DOHH2 (cell line): ENCODE results near the gene MAP7D1.

ENCODE experiments used
- H3F3A ChIP-seq: fragments of 200-600 bp; sonication (generic), shearing (Covaris generic); 2 replicates; pipeline ENCODE4 v1.6.0; 2016; ENCODE audit warnings: antibody characterized with exemption, mild to moderate bottlenecking; ENCODE audit not compliant: control insufficient read depth, insufficient read depth
- H3K27ac ChIP-seq: fragments of 200-600 bp; sonication (generic); 2 replicates; pipeline ENCODE4 v1.5.1; 2014; ENCODE audit warnings: low read depth, mild to moderate bottlenecking, low read length, moderate library complexity
- H3K27me3 ChIP-seq: fragments of 200-600 bp; sonication (generic); 2 replicates; pipeline ENCODE4 v1.6.1; 2014; ENCODE audit warnings: mild to moderate bottlenecking, low read length, mixed read lengths; ENCODE audit not compliant: control insufficient read depth
- H3K36me3 ChIP-seq: fragments of 200-600 bp; sonication (generic); 2 replicates; pipeline ENCODE4 v1.6.1; 2014; ENCODE audit warnings: mild to moderate bottlenecking, low read length, moderate library complexity, mixed read lengths; ENCODE audit not compliant: control insufficient read depth
- H3K4me1 ChIP-seq: fragments of 200-600 bp; sonication (generic); 2 replicates; pipeline ENCODE4 v1.6.1; 2014; ENCODE audit warnings: mild to moderate bottlenecking, low read length, mixed read lengths; ENCODE audit not compliant: control insufficient read depth
- H3K4me2 ChIP-seq: fragments of 200-600 bp; sonication (generic); 2 replicates; pipeline ENCODE4 v1.6.0; 2014; ENCODE audit warnings: mild to moderate bottlenecking, low read length, moderate library complexity
- H3K4me3 ChIP-seq: fragments of 200-600 bp; sonication (generic); 2 replicates; pipeline ENCODE4 v1.5.1; 2014; ENCODE audit warnings: mild to moderate bottlenecking, low read length, mixed read lengths
- H3K79me2 ChIP-seq: fragments of 200-600 bp; sonication (generic); 2 replicates; pipeline ENCODE4 v1.6.1; 2014; ENCODE audit warnings: mild to moderate bottlenecking, low read length, mixed read lengths; ENCODE audit not compliant: control insufficient read depth
- H3K9me2 ChIP-seq: fragments of 200-600 bp; sonication (generic); replicated peaks from 2 replicates; pipeline ENCODE4 v1.6.1; 2014; ENCODE audit warnings: mild to moderate bottlenecking, low read length, mixed read lengths; ENCODE audit not compliant: control insufficient read depth
- H3K9me3 ChIP-seq: fragments of 200-600 bp; sonication (generic); 2 replicates; pipeline ENCODE4 v1.6.1; 2014; ENCODE audit warnings: antibody characterized with exemption, low read length, mixed read lengths; ENCODE audit not compliant: control insufficient read depth, insufficient read depth
- H4K20me1 ChIP-seq: fragments of 200-600 bp; sonication (generic); 2 replicates; pipeline ENCODE4 v1.6.0; 2014; ENCODE audit warnings: low read depth, mild to moderate bottlenecking, antibody characterized with exemption, low read length, moderate library complexity; ENCODE audit not compliant: control insufficient read depth, insufficient read depth
- EZH2phosphoT487 ChIP-seq: fragments of 200-600 bp; sonication (generic); IDR thresholded peaks from 2 replicates; pipeline ENCODE4 v1.6.1; 2017; ENCODE audit warnings: borderline replicate concordance, mild to moderate bottlenecking, antibody characterized with exemption, low read length, moderate library complexity, mixed read lengths
- TF ChIP-seq, protein P1 (sequence below): fragments of 200-600 bp; sonication (generic); IDR thresholded peaks from one replicate; pipeline ENCODE4 v1.5.1; 2014; ENCODE audit warnings: antibody characterized with exemption, mild to moderate bottlenecking, low read depth, low read length; ENCODE audit not compliant: poor library complexity, severe bottlenecking

The MAP7D1 gene

DNA sequence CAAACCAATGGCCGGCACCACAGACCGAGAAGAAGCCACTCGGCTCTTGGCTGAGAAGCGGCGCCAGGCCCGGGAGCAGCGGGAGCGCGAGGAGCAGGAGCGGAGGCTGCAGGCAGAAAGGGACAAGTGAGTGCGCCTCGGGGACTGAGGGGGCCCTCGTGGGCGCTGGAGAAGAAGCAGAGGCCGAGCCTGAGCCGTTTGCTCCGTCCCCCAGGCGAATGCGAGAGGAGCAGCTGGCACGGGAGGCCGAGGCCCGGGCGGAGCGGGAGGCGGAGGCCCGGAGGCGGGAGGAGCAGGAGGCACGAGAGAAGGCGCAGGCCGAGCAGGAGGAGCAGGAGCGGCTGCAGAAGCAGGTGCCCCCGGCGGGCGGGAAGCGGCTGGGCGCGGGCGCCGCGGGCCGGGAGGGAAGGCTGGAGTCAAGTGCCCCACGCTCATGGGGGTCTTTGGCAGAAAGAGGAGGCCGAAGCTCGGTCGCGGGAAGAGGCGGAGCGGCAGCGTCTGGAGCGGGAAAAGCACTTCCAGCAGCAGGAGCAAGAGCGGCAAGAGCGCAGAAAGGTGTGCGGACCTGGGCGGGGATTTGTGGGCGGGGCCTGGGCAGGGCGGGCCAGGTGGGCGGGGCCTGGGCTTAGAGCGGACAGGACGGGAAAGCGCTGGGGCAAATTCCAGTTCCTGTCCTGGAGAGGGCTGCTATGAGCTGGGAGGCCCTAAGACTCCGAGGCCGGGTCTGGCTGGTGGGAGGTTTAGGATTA, 22.7 kb downstream of the MAP7D1 start:
- Histone ChIP-seq H3K27ac (no peak overlapping the region), H3K4me3 (no peak overlapping the region)

DNA sequence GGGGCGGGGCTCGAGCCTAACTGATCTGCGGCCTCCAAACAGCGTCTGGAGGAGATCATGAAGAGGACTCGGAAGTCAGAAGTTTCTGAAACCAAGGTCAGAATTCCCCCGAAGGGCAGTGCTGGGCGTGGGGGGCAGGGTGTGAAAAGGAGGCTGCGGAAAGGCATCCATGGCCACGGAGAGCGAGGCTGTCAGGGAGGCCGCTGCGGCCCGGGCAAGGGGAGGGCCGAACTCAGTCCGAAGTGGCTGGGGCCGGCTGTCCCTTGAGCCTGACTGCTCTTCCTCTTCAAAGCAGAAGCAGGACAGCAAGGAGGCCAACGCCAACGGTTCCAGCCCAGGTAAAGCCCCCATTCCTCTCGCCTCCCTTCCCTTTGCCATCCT, 23.2 kb downstream of the MAP7D1 start:
- TF ChIP-seq EZH2phosphoT487, result no peak
- TF ChIP-seq, protein P1, sequence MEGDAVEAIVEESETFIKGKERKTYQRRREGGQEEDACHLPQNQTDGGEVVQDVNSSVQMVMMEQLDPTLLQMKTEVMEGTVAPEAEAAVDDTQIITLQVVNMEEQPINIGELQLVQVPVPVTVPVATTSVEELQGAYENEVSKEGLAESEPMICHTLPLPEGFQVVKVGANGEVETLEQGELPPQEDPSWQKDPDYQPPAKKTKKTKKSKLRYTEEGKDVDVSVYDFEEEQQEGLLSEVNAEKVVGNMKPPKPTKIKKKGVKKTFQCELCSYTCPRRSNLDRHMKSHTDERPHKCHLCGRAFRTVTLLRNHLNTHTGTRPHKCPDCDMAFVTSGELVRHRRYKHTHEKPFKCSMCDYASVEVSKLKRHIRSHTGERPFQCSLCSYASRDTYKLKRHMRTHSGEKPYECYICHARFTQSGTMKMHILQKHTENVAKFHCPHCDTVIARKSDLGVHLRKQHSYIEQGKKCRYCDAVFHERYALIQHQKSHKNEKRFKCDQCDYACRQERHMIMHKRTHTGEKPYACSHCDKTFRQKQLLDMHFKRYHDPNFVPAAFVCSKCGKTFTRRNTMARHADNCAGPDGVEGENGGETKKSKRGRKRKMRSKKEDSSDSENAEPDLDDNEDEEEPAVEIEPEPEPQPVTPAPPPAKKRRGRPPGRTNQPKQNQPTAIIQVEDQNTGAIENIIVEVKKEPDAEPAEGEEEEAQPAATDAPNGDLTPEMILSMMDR, result no peak
- H3F3A ChIP-seq, result no peaks in the 10 kb centered on the region
- H3K9me3 ChIP-seq, result no peaks in the 10 kb centered on the region
- no peaks in the 10 kb centered on the region for H3K9me2 ChIP-seq
- H3K4me2 ChIP-seq, result no peak overlapping the region
- H3K4me3 ChIP-seq, result no peak overlapping the region
- H3K27ac ChIP-seq, result no peak overlapping the region
- H3K27me3 ChIP-seq, result no peaks in the 10 kb centered on the region
- peaks cover 68% of the 10 kb centered on the region for H3K36me3 ChIP-seq
- no peaks in the 10 kb centered on the region for H3K79me2 ChIP-seq
- peaks cover 8% of the 10 kb centered on the region for H3K4me1 ChIP-seq
- no peaks in the 10 kb centered on the region; the same call in 1 of the 2 replicates for H4K20me1 ChIP-seq

More for the DNA sequence above, 22.7 kb downstream of the MAP7D1 start:
- no peaks in the 10 kb centered on the region for H3K9me3 ChIP-seq
- H3K4me2 ChIP-seq, result no peak overlapping the region
- H3F3A ChIP-seq, result no peaks in the 10 kb centered on the region
- no peaks in the 10 kb centered on the region for H3K79me2 ChIP-seq
- peaks cover 73% of the 10 kb centered on the region for H3K36me3 ChIP-seq
- H3K9me2 ChIP-seq, result no peaks in the 10 kb centered on the region
- no peaks in the 10 kb centered on the region for H3K27me3 ChIP-seq
- no peak for TF ChIP-seq EZH2phosphoT487
- TF ChIP-seq, protein P1, result no peak
- H3K4me1 ChIP-seq, result peaks cover 8% of the 10 kb centered on the region
- no peaks in the 10 kb centered on the region; the same call in 1 of the 2 replicates for H4K20me1 ChIP-seq

DNA sequence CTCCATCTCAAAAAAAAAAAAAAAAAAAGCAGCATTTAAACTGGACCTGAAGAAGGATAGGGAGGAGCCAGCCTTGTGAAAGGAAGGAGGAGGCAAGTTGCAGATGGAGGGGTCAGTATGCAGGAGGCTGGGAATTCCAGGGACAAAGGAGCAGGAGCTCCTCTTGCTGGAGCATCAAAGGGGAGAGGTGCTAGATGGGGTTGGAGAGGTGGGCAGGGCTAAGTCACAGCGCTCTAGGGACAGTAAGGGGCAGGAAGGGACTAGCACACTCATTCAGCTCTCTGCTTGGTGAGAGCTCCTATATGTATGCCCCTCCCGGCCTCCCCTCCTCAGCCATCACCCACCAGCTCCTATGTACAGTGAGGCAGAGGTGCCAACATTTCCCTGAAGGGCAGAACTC, 26.8 kb downstream of the MAP7D1 start:
- Histone ChIP-seq H3K4me2 (no peak overlapping the region), H3F3A (no peaks in the 10 kb centered on the region), H3K9me2 (no peaks in the 10 kb centered on the region), H3K27ac (no peak overlapping the region), H3K4me1 (peaks cover 4% of the 10 kb centered on the region), H3K36me3 (peaks cover 39% of the 10 kb centered on the region), H4K20me1 (no peaks in the 10 kb centered on the region), H3K79me2 (no peaks in the 10 kb centered on the region), H3K4me3 (no peak overlapping the region), H3K9me3 (no peaks in the 10 kb centered on the region), H3K27me3 (no peaks in the 10 kb centered on the region)
- TF ChIP-seq, protein P1, result no peak
- TF ChIP-seq EZH2phosphoT487, result no peak
